MCF 10A (cell line): ENCODE results near the gene AATK. TPM values are rescaled to one million over a fixed set of nuclear protein-coding genes. Genes with fewer than 3 reads are reported as not detected.

Experiments
- BruUV-seq: library from RNA; stranded (reverse); fragments of 400-500 nt; replicated peaks from 2 replicates; lab custom pipeline; 2021; lab: Mats Ljungman, UMichigan
- CTCF ChIA-PET: fragments of 300-600 bp; sonication (Branson Sonifier 250); formaldehyde crosslinking; extraction: SDS; loops from one replicate; lab custom pipeline; 2021; ENCODE audit warnings: antibody characterized with exemption, inconsistent platforms; lab: Yijun Ruan, JAX
- POLR2A ChIA-PET: fragments of 300-600, 350-650 bp; sonication (Branson Sonifier 250); formaldehyde crosslinking; extraction: SDS; loops from one replicate; lab custom pipeline; 2020; ENCODE audit warnings: antibody characterized with exemption, inconsistent platforms; lab: Yijun Ruan, JAX
- DNase-seq: peaks from one replicate; pipeline ENCODE4 v3.0.0-alpha.2; 2018; ENCODE audit not compliant: unreplicated experiment
- H3K27ac Mint-ChIP-seq: one replicate; pipeline ENCODE4 v1.8.0; 2022; ENCODE audit warnings: mild to moderate bottlenecking, low read depth, mixed read lengths; ENCODE audit not compliant: unreplicated experiment
- H3K27me3 Mint-ChIP-seq: one replicate; pipeline ENCODE4 v1.8.0; 2022; ENCODE audit warnings: mixed read lengths; ENCODE audit not compliant: insufficient read depth, unreplicated experiment
- H3K36me3 Mint-ChIP-seq: one replicate; pipeline ENCODE4 v1.8.0; 2022; ENCODE audit warnings: mild to moderate bottlenecking, moderate library complexity, mixed read lengths; ENCODE audit not compliant: insufficient read depth, unreplicated experiment
- H3K4me1 Mint-ChIP-seq: one replicate; pipeline ENCODE4 v1.8.0; 2022; ENCODE audit warnings: mixed read lengths; ENCODE audit not compliant: insufficient read depth, unreplicated experiment
- H3K4me3 Mint-ChIP-seq: one replicate; pipeline ENCODE4 v1.8.0; 2022; ENCODE audit warnings: mild to moderate bottlenecking, moderate library complexity, mixed read lengths; ENCODE audit not compliant: unreplicated experiment
- H3K9me3 Mint-ChIP-seq: one replicate; pipeline ENCODE4 v1.8.0; 2022; ENCODE audit warnings: mixed read lengths; ENCODE audit not compliant: unreplicated experiment
- CTCF ChIP-seq: fragments of 200-600 bp; IDR thresholded peaks from one replicate; pipeline ENCODE4 v1.8.0; 2022; ENCODE audit warnings: antibody characterized with exemption, mild to moderate bottlenecking; ENCODE audit not compliant: unreplicated experiment
- intact Hi-C: fragments of 100-400 bp; cut with micrococcal nuclease; formaldehyde crosslinking; loops from 2 replicates; pipeline ENCODE4 v1.14.1; 2022
- total RNA-seq: library from RNA; stranded (reverse); gene quantifications from 2 replicates; pipeline ENCODE4 v1.2.3, GENCODE V29; 2022

Gene AATK
- total RNA-seq, 1 experiment from 2014 or later = 1.4 TPM

- intact Hi-C loops = no loop called here
- no peak overlapping the region for H3K27ac Mint-ChIP-seq
Measured at GRCh38 chr17:81151278-81151677, 14.7 kb downstream of the AATK start.

GRCh38 chr17:81150377-81151077 lies 15.5 kb downstream of the AATK start:
- no peak for TF ChIP-seq CTCF
- H3K9me3 Mint-ChIP-seq = no peaks in the 10 kb centered on the region

More at GRCh38 chr17:81151278-81151677, 14.7 kb downstream of the AATK start:
- POLR2A ChIA-PET = interaction anchor here (0.7 kb wide), 1 partner anchor 51 kb away, joined by 4 read pairs; no protein-coding TSS in a partner anchor
- H3K36me3 Mint-ChIP-seq = no peaks in the 10 kb centered on the region
- no peak for TF ChIP-seq CTCF
- H3K4me1 Mint-ChIP-seq = no peaks in the 10 kb centered on the region
- H3K27me3 Mint-ChIP-seq = peaks cover 15% of the 10 kb centered on the region
- CTCF ChIA-PET = interaction anchor here (0.7 kb wide), 1 partner anchor 285 kb away, joined by 3 read pairs; no protein-coding TSS in a partner anchor
- H3K9me3 Mint-ChIP-seq = no peaks in the 10 kb centered on the region
- DNase-seq = no peak
- BruUV-seq = no TSS peak
- no peak overlapping the region for H3K4me3 Mint-ChIP-seq

DNA sequence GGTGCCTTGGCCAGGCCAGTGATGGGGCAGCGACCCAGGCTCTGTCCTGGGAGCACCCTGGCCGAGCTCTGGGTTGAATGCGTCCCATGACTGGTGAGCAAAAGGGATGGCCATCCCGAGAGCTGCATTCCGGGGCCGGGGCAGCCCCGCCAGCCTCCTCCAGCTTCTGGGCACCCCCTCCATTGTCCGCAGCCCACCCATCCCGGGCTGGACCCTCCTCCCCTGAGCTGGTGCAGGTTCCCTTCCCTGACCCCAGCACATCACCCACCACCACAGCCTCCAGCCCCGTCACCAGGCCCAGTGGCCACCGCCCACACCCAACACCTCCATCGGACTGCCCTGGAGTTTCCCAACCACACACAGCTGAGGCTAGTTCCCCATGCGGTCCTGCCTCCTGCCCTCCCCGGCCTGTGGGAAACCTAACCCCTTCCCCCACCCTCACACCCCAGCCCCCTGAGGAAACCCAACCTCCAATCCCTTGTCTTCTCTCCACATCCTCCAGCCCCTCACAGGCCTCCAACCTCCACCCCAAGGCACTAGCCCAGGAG lies 17.0 kb downstream of the AATK start:
- intact Hi-C loops = no loop called here
- Mint-ChIP-seq H3K27me3 (peaks cover 15% of the 10 kb centered on the region), H3K27ac (no peak overlapping the region), H3K9me3 (no peaks in the 10 kb centered on the region), H3K4me3 (no peak overlapping the region), H3K36me3 (no peaks in the 10 kb centered on the region), H3K4me1 (no peaks in the 10 kb centered on the region)
- POLR2A ChIA-PET = interaction anchor here (0.7 kb wide), 1 partner anchor 367 kb away, joined by 3 read pairs; no protein-coding TSS in a partner anchor
- CTCF ChIA-PET = no interaction called here
- no peak for TF ChIP-seq CTCF
- DNase-seq = no peak
- no TSS peak for BruUV-seq

More at GRCh38 chr17:81150377-81151077, 15.5 kb downstream of the AATK start:
- no peak overlapping the region for H3K27ac Mint-ChIP-seq
- CTCF ChIA-PET = interaction anchor here (0.6 kb wide), 1 partner anchor 21 kb away, joined by 4 read pairs; no protein-coding TSS in a partner anchor
- H3K4me1 Mint-ChIP-seq = no peaks in the 10 kb centered on the region
- H3K4me3 Mint-ChIP-seq = no peak overlapping the region
- POLR2A ChIA-PET = no interaction called here
- intact Hi-C loops = no loop called here
- DNase-seq = no peak
- peaks cover 15% of the 10 kb centered on the region for H3K27me3 Mint-ChIP-seq
- H3K36me3 Mint-ChIP-seq = no peaks in the 10 kb centered on the region
- no TSS peak for BruUV-seq

DNA sequence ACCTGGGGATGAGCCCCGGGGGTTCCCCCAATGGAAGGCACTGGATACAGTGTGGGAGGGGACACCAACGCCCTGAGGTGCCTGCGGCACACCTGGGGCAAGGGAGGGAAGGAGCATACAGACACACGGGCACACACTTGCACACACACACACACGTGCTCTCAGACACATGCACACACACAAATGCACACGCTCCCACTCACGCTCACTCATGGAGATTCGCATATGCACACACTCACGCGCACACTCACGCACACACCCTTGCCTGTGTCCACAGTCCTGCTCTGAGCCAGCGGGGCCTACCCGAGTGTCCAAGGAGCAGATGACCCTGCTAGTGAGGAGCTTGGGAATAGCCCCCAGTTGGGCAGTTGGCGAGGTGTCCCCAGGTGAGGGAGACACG lies 17.4 kb downstream of the AATK start:
- intact Hi-C loops = no loop called here
- peaks cover 15% of the 10 kb centered on the region for H3K27me3 Mint-ChIP-seq
- no peaks in the 10 kb centered on the region for H3K4me1 Mint-ChIP-seq
- H3K4me3 Mint-ChIP-seq = no peak overlapping the region
- ChIA-PET POLR2A (interaction anchor here (0.7 kb wide), 1 partner anchor 367 kb away, joined by 3 read pairs; no protein-coding TSS in a partner anchor), CTCF (no interaction called here)
- no peaks in the 10 kb centered on the region for H3K36me3 Mint-ChIP-seq
- no peaks in the 10 kb centered on the region for H3K9me3 Mint-ChIP-seq
- DNase-seq = no peak
- TF ChIP-seq CTCF = no peak
- no TSS peak for BruUV-seq
- no peak overlapping the region for H3K27ac Mint-ChIP-seq
